Thyroid gland (tissue), 4 donors: Measurements from ENCODE around the gene SLC2A9. TPM values are rescaled to one million over a fixed set of nuclear protein-coding genes. Genes with fewer than 3 reads are reported as not detected.

Experiments used
- DNase-seq, 2 donors: peaks; one replicate each; pipeline ENCODE4 v3.0.0-alpha.2; 2019
- H3K27ac ChIP-seq, 3 donors: fragments of 200-600 bp; sonication (generic); 1 replicate in 2 of 3; 2 replicates in 1 of 3; pipeline ENCODE4 v1.5.1; 2016 to 2019; ENCODE audit warnings: mild to moderate bottlenecking in 1 of 3, moderate library complexity in 1 of 3
- H3K27me3 ChIP-seq: fragments of 200-600 bp; sonication (generic); one replicate; pipeline ENCODE4 v1.5.1; 2019
- H3K36me3 ChIP-seq, 2 donors: fragments of 200-600 bp; sonication (generic); one replicate each; pipeline ENCODE4 v1.5.1; 2016 to 2019
- H3K4me1 ChIP-seq, 2 donors: fragments of 200-600 bp; sonication (generic); one replicate each; pipeline ENCODE4 v1.5.1; 2017 to 2019
- H3K4me3 ChIP-seq, 3 donors: fragments of 200-600 bp; sonication (generic); replicated peaks in 1 of 3; 1 replicate in 2 of 3; 2 replicates in 1 of 3; pipeline ENCODE4 v1.5.1; 2016; ENCODE audit warnings: mild to moderate bottlenecking in 1 of 3
- H3K9me3 ChIP-seq: fragments of 200-600 bp; sonication (generic); one replicate; pipeline ENCODE4 v1.5.1; 2017
- CTCF ChIP-seq, 6 experiments: fragments of 200-600 bp in 3 of 6; fragments of 450-650 bp in 3 of 6; sonication (generic) in 3 of 6; IDR thresholded peaks; one replicate each; pipeline ENCODE4 v1.5.1; 2016 to 2019; ENCODE audit warnings: antibody characterized with exemption in 6 of 6, mild to moderate bottlenecking in 2 of 6, inconsistent platforms in 1 of 6, moderate library complexity in 1 of 6
- POLR2A ChIP-seq, 2 donors: fragments of 450-650 bp; IDR thresholded peaks; one replicate each; pipeline ENCODE4 v1.6.1; 2017; ENCODE audit warnings: antibody characterized with exemption in 2 of 2, mild to moderate bottlenecking in 2 of 2, moderate library complexity in 1 of 2
- WGBS, 2 donors: methylation state at CpG; one replicate each; pipeline ENCODE4 v1.1.5; 2017; 5-methylcytosine and 5-hydroxymethylcytosine counted together
- intact Hi-C: fragments of 100-400 bp; cut with DNase I; formaldehyde crosslinking; loops from one replicate; pipeline ENCODE4 v1.15.1; 2023
- total RNA-seq, 4 donors: library from RNA; depleted of rRNA; stranded (reverse); fragments of >200 nt; gene quantifications; one replicate each; pipeline ENCODE4 v1.2.3, GENCODE V29; 2016

SLC2A9 gene
- total RNA-seq, 4 donors from 2014 or later, result 5.0 to 21.2 (median 9.2) TPM

DNA sequence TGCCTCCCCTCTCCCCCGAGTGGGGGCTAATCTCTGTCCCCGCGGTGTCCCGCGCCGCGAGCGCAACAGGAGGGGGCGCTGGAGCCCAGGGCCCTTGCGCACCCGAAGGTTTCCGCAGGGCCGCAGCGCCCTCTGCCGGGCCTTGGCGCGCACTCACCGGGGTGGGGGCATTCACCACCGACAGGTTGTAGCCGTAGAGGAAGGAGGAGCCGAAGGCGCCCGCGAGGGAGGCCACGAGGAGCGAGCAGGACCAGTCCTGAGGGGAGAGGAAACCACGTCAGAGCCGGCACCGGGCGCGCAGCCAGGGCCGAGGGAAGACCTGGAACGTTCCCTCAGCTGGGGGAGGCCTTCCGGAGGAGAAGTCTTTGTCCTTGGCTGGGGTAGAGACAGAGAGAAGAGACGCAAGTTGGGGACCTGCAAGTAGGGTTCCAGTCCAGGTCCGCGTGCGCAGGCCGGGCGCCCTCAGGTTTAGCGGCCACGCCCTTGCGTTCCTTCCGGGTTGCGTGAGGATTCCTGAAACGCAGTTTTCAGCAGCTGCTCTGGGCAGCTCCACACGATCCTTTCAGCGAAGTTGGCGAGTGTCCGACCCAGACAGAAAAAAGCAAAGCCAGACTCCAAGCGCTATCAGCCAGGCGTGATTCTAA is 2.4 kb downstream of the SLC2A9 start:
- TF ChIP-seq CTCF (IDR thresholded peaks at IDR 0.05) (peak; percentile 94 to 100 (median 100)), POLR2A (IDR thresholded peaks at IDR 0.05) (peak in 1 of 2 donors; percentile 87)
- Histone ChIP-seq H3K9me3 (no peaks in the 10 kb centered on the region), H3K36me3 (no peaks in the 10 kb centered on the region), H3K4me3 (peak overlapping the region in 1 of 3 donors; percentile 37), H3K4me1 (peaks cover 30 to 51% of the 10 kb centered on the region in 2 donors), H3K27ac (peak overlapping the region; percentile 82 to 93 (median 92)), H3K27me3 (no peaks in the 10 kb centered on the region)
- 1 to 4% methylated on average over 29 to 32 of the region's 52 CpGs for WGBS, 2 donors
- DNase-seq, result peak; percentile 99
- intact Hi-C loops, result loop anchor here (10.0 kb wide), 2 partner anchors 96 to 314 kb away; partner anchors contain the start of gene WDR1

GRCh38 chr4:10017037-10017893 is 4.0 kb downstream of the SLC2A9 start:
- Histone ChIP-seq H3K4me3 (no peak overlapping the region), H3K36me3 (no peaks in the 10 kb centered on the region), H3K4me1 (peaks cover 22 to 43% of the 10 kb centered on the region in 2 donors), H3K9me3 (no peaks in the 10 kb centered on the region), H3K27me3 (no peaks in the 10 kb centered on the region), H3K27ac (no peak overlapping the region)
- intact Hi-C loops, result loop anchor here (10.0 kb wide), 2 partner anchors 98 to 312 kb away; partner anchors contain the start of gene WDR1
- WGBS, 2 donors, result 92 to 94% methylated on average over 11 of the region's 11 CpGs
- TF ChIP-seq POLR2A (IDR thresholded peaks at IDR 0.05) (no peak), CTCF (IDR thresholded peaks at IDR 0.05) (no peak)
- DNase-seq, result no peak

- WGBS, 2 donors, result 63 to 67% methylated on average over 6 of the region's 6 CpGs
These were observed 5.1 kb downstream of the SLC2A9 start for GRCh38 chr4:10016169-10016568.

GRCh38 chr4:10015140-10015753 is 6.0 kb downstream of the SLC2A9 start:
- no peak overlapping the region for H3K27ac ChIP-seq
- H3K9me3 ChIP-seq, result no peaks in the 10 kb centered on the region
- no peaks in the 10 kb centered on the region for H3K27me3 ChIP-seq
- TF ChIP-seq POLR2A (IDR thresholded peaks at IDR 0.05), result no peak
- TF ChIP-seq CTCF (IDR thresholded peaks at IDR 0.05), result peak in 4 of 6 experiments; percentile 58 to 73 (median 68)
- no peaks in the 10 kb centered on the region for H3K36me3 ChIP-seq
- intact Hi-C loops, result loop anchor here (2.0 to 10.0 kb wide), 3 partner anchors 100 to 310 kb away; partner anchors contain the start of gene WDR1
- peaks cover 6 to 23% of the 10 kb centered on the region in 2 donors for H3K4me1 ChIP-seq
- DNase-seq, result peak; percentile 67 to 72
- H3K4me3 ChIP-seq, result no peak overlapping the region
- WGBS, 2 donors, result 43 to 54% methylated on average over 7 of the region's 7 CpGs

More at GRCh38 chr4:10016169-10016568, 5.1 kb downstream of the SLC2A9 start:
- Histone ChIP-seq H3K27me3 (no peaks in the 10 kb centered on the region), H3K4me1 (peaks cover 11 to 32% of the 10 kb centered on the region in 2 donors), H3K4me3 (no peak overlapping the region), H3K36me3 (no peaks in the 10 kb centered on the region), H3K27ac (no peak overlapping the region), H3K9me3 (no peaks in the 10 kb centered on the region)
- intact Hi-C loops, result loop anchor here (10.0 kb wide), 2 partner anchors 99 to 311 kb away; partner anchors contain the start of gene WDR1
- no peak for DNase-seq
- no peak for TF ChIP-seq CTCF (IDR thresholded peaks at IDR 0.05)
- no peak for TF ChIP-seq POLR2A (IDR thresholded peaks at IDR 0.05)
